Measurements from ENCODE around the gene CORO2A.

The CORO2A gene

DNA sequence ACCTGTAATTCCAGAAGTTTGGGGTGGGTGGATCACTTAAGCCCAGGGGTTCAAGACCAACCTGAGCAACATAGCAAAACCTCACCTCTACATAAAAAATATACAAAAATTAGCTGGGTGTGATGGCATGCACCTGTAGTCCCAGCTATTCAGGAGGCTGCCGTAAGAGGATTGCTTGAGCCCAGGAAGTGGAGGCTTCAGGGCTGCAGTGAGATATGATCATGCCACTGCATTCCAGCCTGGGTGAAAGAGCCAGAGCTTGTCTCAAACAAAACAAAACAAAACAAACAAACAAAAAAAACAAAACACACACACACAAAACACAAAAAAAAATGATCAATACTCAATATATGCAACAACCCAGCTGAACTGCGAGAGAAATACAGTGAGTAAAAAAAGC lies 44.0 kb downstream of the CORO2A start:
- no peaks in the 10 kb centered on the region for H3K9me3 ChIP-seq (ENCODE audit: insufficient read depth, low read depth, low read length)
- H3K9ac ChIP-seq (ENCODE audit: low read depth, low read length): no peak overlapping the region
- no peak overlapping the region for H3K4me3 ChIP-seq (ENCODE audit: low read length)
- peaks cover 13% of the 10 kb centered on the region; the same call in 1 of the 2 replicates for H3K36me3 ChIP-seq (ENCODE audit: insufficient read depth, low read length)
- WGBS: 94% methylated on average over 2 of the region's 2 CpGs
- H3K27ac ChIP-seq (ENCODE audit: low read depth, low read length): no peak overlapping the region
- no peaks in the 10 kb centered on the region for H3K4me1 ChIP-seq (ENCODE audit: insufficient read depth, low read length)
- no peaks in the 10 kb centered on the region for H3K27me3 ChIP-seq (ENCODE audit: insufficient read depth, low read length)

DNA sequence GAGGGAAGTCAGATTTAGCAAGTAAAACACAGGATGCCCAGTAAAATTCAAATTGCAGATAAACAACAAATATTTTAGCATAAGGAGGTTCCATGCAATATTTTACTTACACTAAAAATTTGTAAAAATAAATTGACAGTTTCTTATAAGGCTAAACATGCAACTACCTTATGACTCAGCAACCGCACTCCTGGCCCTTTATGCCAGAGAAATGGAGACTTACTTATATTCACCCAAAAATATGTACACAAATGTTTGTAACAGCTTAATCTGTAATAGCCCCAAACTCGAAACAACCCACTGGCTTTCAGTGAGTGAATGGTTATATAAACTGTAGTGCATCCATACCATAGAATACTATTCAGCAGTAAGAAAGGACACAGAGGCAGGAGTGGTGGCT lies 44.9 kb downstream of the CORO2A start:
- Histone ChIP-seq H3K27ac (ENCODE audit: low read depth, low read length) (no peak overlapping the region), H3K4me1 (ENCODE audit: insufficient read depth, low read length) (no peaks in the 10 kb centered on the region), H3K9me3 (ENCODE audit: insufficient read depth, low read depth, low read length) (no peaks in the 10 kb centered on the region), H3K36me3 (ENCODE audit: insufficient read depth, low read length) (peaks cover 8% of the 10 kb centered on the region; the same call in 1 of the 2 replicates), H3K4me3 (ENCODE audit: low read length) (no peak overlapping the region), H3K9ac (ENCODE audit: low read depth, low read length) (no peak overlapping the region), H3K27me3 (ENCODE audit: insufficient read depth, low read length) (no peaks in the 10 kb centered on the region)
- WGBS: 89% methylated on average over 1 of the region's 2 CpGs

DNA sequence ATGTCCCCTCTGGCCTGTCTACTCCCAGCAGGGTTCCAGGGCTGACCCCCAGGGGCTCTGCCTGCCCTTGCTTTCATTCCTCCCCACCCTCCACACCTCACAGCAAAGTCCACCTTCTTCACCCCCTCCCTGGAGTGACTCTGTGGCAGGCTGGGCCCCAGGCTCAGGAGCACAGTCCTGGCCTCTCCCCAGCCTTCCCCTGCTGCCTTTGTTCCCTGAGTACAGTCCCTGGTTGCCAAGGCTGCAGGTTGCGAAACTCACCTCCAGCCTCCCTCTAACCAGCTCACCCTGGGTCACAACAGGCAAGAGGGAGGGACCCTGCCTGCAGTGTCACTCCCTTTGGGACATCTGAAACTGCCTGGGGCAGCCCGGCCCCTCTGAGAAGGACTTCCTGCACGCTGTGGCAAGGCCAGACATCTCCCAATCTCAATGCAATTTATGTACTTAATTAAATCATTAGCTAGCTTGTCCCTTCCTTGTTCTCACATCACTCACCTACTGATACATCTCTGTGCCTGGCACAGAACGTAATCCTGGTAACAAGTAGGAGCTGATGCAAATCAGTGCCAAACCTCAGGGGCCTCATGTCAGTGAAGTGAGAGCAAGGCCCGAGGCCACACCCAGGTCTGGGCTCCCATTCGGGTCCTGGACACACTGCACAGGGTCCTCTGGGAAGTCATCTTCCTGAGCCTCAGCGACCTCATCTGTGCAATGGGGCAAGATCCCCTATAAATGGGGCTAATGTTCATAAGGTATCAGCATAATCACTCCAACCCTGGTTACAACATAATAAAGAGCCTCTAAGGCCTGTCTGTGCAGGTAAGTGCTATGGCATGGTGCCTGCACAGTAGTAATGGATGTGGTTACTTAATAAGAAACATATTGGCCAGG lies 46.1 kb downstream of the CORO2A start:
- Histone ChIP-seq H3K36me3 (ENCODE audit: insufficient read depth, low read length) (peaks cover 6% of the 10 kb centered on the region; the same call in 1 of the 2 replicates), H3K4me1 (ENCODE audit: insufficient read depth, low read length) (no peaks in the 10 kb centered on the region), H3K27ac (ENCODE audit: low read depth, low read length) (no peak overlapping the region), H3K4me3 (ENCODE audit: low read length) (no peak overlapping the region), H3K9ac (ENCODE audit: low read depth, low read length) (no peak overlapping the region), H3K27me3 (ENCODE audit: insufficient read depth, low read length) (no peaks in the 10 kb centered on the region), H3K9me3 (ENCODE audit: insufficient read depth, low read depth, low read length) (no peaks in the 10 kb centered on the region)
- 81% methylated on average over 7 of the region's 7 CpGs for WGBS

DNA sequence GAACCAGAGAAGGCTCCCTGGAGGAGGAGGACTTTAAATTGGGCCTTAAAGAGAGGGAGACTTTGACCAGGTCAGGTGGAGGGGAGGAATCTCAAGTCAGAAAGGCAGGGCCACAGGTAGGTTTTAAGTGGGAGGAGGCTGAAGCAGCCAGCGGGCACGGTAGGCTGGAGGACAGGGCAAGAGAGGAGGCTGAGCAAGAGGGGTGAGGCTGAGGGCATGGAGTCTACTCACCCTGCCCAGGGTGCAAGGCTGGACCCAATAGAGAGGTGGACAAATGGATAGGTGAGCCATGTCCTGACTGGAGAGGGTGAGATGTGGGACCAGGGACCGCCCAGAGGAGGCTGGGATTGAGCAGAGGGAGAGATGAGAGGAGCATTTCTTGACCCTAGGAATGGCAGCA lies 47.8 kb downstream of the CORO2A start:
- H3K9ac ChIP-seq (ENCODE audit: low read depth, low read length): no peak overlapping the region
- H3K36me3 ChIP-seq (ENCODE audit: insufficient read depth, low read length): peaks cover 6% of the 10 kb centered on the region; the same call in 1 of the 2 replicates
- H3K4me1 ChIP-seq (ENCODE audit: insufficient read depth, low read length): no peaks in the 10 kb centered on the region
- no peaks in the 10 kb centered on the region for H3K27me3 ChIP-seq (ENCODE audit: insufficient read depth, low read length)
- no peaks in the 10 kb centered on the region for H3K9me3 ChIP-seq (ENCODE audit: insufficient read depth, low read depth, low read length)
- H3K4me3 ChIP-seq (ENCODE audit: low read length): no peak overlapping the region
- 95% methylated on average over 3 of the region's 3 CpGs for WGBS
- H3K27ac ChIP-seq (ENCODE audit: low read depth, low read length): no peak overlapping the region

DNA sequence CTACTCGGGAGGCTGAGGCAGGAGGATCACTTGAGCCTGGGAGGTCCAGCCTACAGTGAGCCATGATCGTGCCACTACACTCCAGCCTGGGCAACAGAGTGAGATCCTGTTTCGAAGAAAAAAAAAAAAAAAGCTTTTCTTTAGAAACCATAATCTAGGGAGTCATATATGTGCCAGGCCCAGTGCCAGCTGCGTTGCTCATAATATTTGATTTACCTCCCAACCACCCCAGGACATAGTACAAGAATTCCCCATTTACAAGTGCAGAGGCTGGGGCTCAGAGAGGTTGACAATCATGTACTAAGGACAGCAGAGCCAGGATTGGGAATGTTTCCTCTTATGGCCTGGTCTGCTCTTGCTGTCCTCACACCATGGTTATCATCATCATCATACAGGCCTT lies 48.4 kb downstream of the CORO2A start:
- 97% methylated on average over 4 of the region's 4 CpGs for WGBS
- H3K4me1 ChIP-seq (ENCODE audit: insufficient read depth, low read length): no peaks in the 10 kb centered on the region
- no peak overlapping the region for H3K27ac ChIP-seq (ENCODE audit: low read depth, low read length)
- H3K27me3 ChIP-seq (ENCODE audit: insufficient read depth, low read length): no peaks in the 10 kb centered on the region
- no peaks in the 10 kb centered on the region for H3K9me3 ChIP-seq (ENCODE audit: insufficient read depth, low read depth, low read length)
- no peak overlapping the region for H3K9ac ChIP-seq (ENCODE audit: low read depth, low read length)
- peaks cover 3% of the 10 kb centered on the region; the same call in 1 of the 2 replicates for H3K36me3 ChIP-seq (ENCODE audit: insufficient read depth, low read length)
- no peak overlapping the region for H3K4me3 ChIP-seq (ENCODE audit: low read length)

DNA sequence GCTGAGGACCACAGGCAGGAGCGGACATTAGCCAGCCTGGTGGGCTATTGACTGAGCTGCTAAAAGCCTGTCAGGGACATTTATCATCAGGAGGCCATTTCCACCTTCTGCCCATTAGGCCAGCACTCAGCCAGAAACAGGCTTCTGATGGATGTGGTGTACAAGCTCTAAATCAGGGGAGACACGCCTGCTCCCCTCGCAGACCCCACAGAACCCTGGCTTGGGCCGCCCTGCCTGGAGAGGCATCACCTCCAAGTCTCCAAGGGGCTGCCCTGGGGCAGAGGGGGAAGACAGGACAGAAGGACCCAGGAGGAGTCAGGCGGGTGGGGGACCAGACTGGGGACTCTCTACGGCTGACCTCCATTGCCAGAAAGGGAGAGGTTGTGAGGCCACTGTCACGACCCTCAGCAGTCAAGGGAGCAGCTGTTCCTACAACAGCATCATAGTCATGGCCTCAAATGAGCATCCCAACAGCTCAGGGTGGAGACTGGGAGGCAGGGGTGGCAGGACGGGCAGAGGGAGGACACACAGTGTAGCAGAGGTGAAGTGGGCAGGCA lies 49.4 kb downstream of the CORO2A start:
- H3K4me3 ChIP-seq (ENCODE audit: low read length): no peak overlapping the region
- H3K27ac ChIP-seq (ENCODE audit: low read depth, low read length): no peak overlapping the region
- 86% methylated on average over 8 of the region's 8 CpGs for WGBS
- H3K27me3 ChIP-seq (ENCODE audit: insufficient read depth, low read length): no peaks in the 10 kb centered on the region
- H3K9ac ChIP-seq (ENCODE audit: low read depth, low read length): no peak overlapping the region
- no peaks in the 10 kb centered on the region for H3K9me3 ChIP-seq (ENCODE audit: insufficient read depth, low read depth, low read length)
- no peaks in the 10 kb centered on the region for H3K4me1 ChIP-seq (ENCODE audit: insufficient read depth, low read length)
- no peaks in the 10 kb centered on the region for H3K36me3 ChIP-seq (ENCODE audit: insufficient read depth, low read length)

DNA sequence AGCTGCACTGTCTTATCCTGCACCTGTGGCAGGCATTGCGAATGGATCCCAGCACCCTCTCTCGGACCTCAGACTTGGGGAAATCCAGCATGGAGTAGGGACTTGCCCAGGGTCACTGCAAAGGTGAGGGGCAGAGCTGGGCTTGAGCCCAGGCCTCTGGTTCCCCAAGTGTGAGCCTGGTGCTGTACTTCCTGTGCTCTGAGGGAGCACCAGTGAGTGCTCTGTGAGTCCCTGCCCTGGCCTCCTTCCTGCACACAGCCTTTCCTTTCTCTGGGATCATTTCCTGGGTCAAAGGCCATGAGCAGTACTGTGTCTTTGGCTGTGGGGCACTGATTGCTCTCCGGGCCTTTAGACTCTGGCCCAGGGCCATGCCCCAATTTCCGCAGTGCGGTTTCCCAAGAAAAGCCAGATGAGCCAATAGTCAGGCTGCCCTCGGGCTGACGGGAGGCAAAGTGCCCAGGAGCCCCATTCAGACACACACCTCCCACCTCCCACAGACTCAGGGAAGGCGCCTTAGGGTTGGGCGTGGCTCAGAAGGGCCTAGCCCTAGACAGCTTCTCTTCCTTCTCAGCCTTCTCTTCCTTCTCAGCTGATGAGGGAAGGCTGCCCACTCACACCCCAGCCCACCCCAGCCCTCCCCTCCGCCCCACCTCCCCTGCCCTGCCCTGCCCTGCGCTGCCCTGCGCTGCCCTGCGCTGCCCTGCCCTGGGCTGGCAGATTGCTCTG lies 50.1 kb downstream of the CORO2A start:
- Histone ChIP-seq H3K4me1 (ENCODE audit: insufficient read depth, low read length) (no peaks in the 10 kb centered on the region), H3K4me3 (ENCODE audit: low read length) (no peak overlapping the region), H3K36me3 (ENCODE audit: insufficient read depth, low read length) (no peaks in the 10 kb centered on the region; the same call in 1 of the 2 replicates), H3K27me3 (ENCODE audit: insufficient read depth, low read length) (no peaks in the 10 kb centered on the region), H3K27ac (ENCODE audit: low read depth, low read length) (no peak overlapping the region), H3K9ac (ENCODE audit: low read depth, low read length) (no peak overlapping the region), H3K9me3 (ENCODE audit: insufficient read depth, low read depth, low read length) (no peaks in the 10 kb centered on the region)
- WGBS: 92% methylated on average over 13 of the region's 13 CpGs

DNA sequence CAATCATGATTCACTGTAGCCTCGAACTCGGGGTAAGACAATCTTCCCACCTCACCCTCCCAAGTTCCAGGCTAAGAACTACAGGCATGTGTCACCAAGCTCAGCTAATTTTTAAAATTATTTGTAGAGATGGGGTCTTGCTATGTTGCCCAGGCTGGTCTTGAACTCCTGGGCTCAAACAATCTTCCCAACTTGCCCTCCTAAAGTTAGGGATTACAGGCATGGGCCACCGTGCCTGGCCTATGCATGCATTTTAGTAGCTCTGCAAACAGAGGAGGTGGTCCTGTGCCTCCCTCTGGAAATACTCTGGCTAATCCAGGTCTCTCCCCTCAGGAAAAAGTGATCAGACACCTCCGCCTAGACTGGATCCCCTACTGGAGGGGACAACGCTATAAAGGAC lies 51.9 kb downstream of the CORO2A start:
- peaks cover under 1% of the 10 kb centered on the region; the same call in 1 of the 2 replicates for H3K36me3 ChIP-seq (ENCODE audit: insufficient read depth, low read length)
- no peaks in the 10 kb centered on the region for H3K27me3 ChIP-seq (ENCODE audit: insufficient read depth, low read length)
- no peak overlapping the region for H3K4me3 ChIP-seq (ENCODE audit: low read length)
- no peaks in the 10 kb centered on the region for H3K4me1 ChIP-seq (ENCODE audit: insufficient read depth, low read length)
- H3K9me3 ChIP-seq (ENCODE audit: insufficient read depth, low read depth, low read length): no peaks in the 10 kb centered on the region
- no peak overlapping the region for H3K9ac ChIP-seq (ENCODE audit: low read depth, low read length)
- H3K27ac ChIP-seq (ENCODE audit: low read depth, low read length): no peak overlapping the region
- 91% methylated on average over 5 of the region's 5 CpGs for WGBS

DNA sequence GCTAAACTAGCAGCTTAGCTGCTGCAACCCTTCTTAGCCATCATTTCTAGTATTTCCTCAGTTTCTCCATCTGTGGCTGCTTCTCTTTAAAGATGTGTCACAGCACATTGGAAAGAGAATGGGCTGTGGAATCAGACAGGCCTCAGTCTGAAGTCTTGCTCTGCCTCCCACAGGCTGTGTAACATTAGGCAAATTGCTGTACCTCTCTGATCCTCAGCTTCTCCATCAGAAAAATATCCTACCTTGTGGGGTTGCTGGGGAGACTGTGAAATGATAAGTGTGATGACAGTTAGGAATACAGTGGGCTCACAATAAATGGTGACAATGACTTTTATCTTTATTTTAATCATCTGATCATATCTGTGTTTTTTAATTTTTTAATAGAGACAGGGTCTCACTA lies 55.9 kb downstream of the CORO2A start:
- Histone ChIP-seq H3K27ac (ENCODE audit: low read depth, low read length) (no peak overlapping the region), H3K9me3 (ENCODE audit: insufficient read depth, low read depth, low read length) (no peaks in the 10 kb centered on the region), H3K9ac (ENCODE audit: low read depth, low read length) (no peak overlapping the region), H3K4me3 (ENCODE audit: low read length) (no peak overlapping the region), H3K27me3 (ENCODE audit: insufficient read depth, low read length) (no peaks in the 10 kb centered on the region), H3K36me3 (ENCODE audit: insufficient read depth, low read length) (peaks cover 20% of the 10 kb centered on the region; the same call in 1 of the 2 replicates), H3K4me1 (ENCODE audit: insufficient read depth, low read length) (no peaks in the 10 kb centered on the region)

DNA sequence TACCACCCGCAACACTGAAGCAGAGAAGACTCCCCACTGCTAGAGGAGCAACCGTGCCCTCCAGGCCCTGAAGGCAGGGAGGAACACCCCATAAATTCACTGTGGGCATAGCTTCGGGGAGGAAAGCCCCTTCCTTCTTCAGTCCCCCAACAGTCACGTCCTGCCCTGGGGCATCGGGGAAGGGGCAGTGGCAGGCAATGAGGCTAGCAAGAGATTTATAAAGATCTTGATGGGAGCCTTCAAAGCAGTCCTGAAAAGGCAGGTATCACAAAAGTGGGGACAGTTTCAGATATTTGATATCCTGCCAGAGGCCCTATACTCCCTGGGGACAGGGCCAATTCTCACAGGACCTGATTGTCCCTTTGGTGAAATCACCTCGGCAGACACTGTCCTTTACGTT lies 56.5 kb downstream of the CORO2A start:
- peaks cover 23% of the 10 kb centered on the region; the same call in 1 of the 2 replicates for H3K36me3 ChIP-seq (ENCODE audit: insufficient read depth, low read length)
- WGBS: 93% methylated on average over 7 of the region's 7 CpGs
- no peaks in the 10 kb centered on the region for H3K27me3 ChIP-seq (ENCODE audit: insufficient read depth, low read length)
- H3K9ac ChIP-seq (ENCODE audit: low read depth, low read length): no peak overlapping the region
- no peaks in the 10 kb centered on the region for H3K9me3 ChIP-seq (ENCODE audit: insufficient read depth, low read depth, low read length)
- no peak overlapping the region for H3K4me3 ChIP-seq (ENCODE audit: low read length)
- H3K27ac ChIP-seq (ENCODE audit: low read depth, low read length): no peak overlapping the region
- H3K4me1 ChIP-seq (ENCODE audit: insufficient read depth, low read length): no peaks in the 10 kb centered on the region

DNA sequence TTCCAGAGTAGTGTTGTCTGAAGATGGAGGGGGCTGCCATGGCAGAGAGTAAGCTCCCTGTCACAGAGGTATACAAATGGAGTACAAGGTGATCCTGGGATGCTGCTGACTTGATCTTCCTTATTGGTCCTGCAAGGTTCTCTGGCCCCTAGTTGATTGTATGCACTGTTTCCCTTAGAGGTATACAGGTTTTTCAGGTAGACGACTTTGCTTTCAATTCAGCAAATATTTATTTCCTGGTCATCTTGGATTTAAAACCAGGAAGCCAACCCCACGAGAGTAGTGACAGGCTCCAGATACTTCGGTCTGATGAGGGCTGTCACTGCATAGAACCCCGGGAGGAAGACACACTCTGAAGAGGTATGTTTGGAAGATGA lies 56.9 kb downstream of the CORO2A start:
- H3K36me3 ChIP-seq (ENCODE audit: insufficient read depth, low read length): peaks cover 23% of the 10 kb centered on the region; the same call in 1 of the 2 replicates
- no peak overlapping the region for H3K27ac ChIP-seq (ENCODE audit: low read depth, low read length)
- WGBS: 96% methylated on average over 4 of the region's 4 CpGs

More for the DNA sequence above, 56.9 kb downstream of the CORO2A start:
- Histone ChIP-seq H3K4me1 (ENCODE audit: insufficient read depth, low read length) (no peaks in the 10 kb centered on the region), H3K9me3 (ENCODE audit: insufficient read depth, low read depth, low read length) (no peaks in the 10 kb centered on the region), H3K9ac (ENCODE audit: low read depth, low read length) (no peak overlapping the region), H3K4me3 (ENCODE audit: low read length) (no peak overlapping the region), H3K27me3 (ENCODE audit: insufficient read depth, low read length) (no peaks in the 10 kb centered on the region)
